HG03565 (cell line): ENCODE measurements around the gene CST6.
"Not testable (repeated sequence)": the region's sequence is repeated elsewhere in the genome, so short reads cannot be mapped to it uniquely, and the experiment has no call there.

ENCODE experiments used
- ATAC-seq: cut with Tn5 transposase; IDR thresholded peaks from one replicate; pipeline ENCODE4 v1.9.1; 2021; ENCODE audit warnings: mild to moderate bottlenecking, moderate library complexity; ENCODE audit not compliant: unreplicated experiment

CST6 gene

DNA sequence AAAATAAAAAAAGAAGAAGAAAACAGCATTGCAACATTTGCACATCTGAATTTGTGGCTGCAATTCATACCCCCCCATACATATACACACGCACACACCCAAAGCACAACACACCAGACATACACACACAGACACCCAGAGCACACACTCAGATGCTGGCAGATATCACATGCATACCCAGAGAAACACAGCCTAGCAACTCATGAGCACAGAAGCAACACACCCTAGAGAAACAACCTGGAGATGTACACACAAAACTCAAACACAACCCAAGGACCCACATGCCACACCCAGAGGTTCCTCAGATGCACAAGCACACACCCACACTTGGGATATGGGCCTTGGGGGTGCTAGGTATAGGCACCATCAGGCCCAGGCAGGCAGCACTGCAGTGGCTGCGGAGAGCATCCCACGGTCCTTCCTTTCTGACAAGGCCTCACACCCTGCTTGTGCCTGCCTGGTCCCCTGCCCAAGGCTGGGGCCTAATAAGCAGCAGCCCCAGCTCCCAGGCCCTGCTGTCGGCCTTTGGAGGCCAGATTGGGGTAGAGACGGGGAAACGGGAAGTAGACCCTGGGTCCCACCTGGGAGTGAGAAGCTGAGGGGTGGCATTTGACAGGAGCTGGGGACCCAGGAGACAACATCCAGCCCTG lies 3.1 kb downstream of the CST6 start:
- no peak for ATAC-seq

DNA sequence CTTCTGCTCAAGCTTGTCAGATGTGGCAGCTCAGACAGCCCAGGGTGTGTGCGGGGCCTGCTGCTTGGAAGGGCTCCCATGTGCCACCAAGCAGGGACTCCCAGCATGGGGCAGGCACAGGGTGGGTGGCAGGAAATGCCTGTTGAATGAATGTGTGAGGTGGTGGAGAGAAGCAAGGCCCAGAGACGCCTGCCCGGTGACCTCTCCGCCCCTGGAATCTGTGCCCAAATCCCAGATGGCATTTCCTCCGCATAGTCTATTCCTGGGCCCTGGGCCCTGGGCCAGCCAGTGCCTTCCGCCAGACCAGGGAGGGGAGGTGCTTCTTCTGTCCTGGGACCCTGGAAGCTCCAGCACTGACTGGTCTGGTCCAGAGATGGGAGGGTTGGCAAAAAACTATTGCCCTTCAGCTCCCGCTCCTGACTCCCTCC lies 3.7 kb downstream of the CST6 start:
- no peak for ATAC-seq

DNA sequence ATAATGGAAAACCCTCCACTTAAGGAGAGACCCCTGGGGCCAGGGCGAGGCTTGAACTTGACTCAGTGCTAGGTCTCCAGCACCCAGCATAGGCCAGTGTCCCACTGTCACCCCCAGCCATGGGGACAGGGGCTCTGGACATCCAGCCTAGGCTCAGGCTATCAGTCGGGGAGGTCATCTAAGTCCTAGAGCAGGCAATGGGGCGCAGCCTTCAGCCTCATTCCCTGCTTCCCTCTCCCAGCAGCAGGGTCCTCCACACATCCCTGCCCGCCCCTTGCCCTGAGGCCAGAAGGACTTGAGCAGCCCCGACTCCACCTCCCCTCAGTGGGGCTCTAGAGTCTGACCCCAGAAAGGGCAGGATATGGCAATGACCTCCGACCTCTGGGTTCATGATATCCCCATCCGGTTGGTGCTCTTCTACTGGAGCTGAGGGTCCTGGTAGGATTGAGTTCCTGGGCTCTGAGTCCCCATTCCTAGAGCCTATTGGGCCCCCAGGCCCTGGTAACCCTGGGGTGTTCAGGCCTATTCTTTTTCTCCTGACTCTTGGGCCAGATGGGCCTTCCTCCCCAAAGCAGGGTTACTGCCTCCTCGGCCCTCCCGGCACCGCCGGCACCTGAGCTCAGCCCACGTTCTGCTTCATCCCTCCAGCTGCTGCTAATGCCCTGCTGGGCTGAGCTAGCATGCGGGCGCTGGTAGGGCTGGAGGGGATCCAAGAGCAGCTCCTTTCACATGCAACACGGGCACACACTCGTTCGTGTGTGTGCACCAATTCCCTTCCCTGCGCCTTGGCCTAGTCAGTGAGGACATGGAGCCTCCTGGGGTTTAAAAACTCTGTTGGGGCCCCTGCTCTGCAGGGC lies 4.4 kb downstream of the CST6 start:
- ATAC-seq = no peak

DNA sequence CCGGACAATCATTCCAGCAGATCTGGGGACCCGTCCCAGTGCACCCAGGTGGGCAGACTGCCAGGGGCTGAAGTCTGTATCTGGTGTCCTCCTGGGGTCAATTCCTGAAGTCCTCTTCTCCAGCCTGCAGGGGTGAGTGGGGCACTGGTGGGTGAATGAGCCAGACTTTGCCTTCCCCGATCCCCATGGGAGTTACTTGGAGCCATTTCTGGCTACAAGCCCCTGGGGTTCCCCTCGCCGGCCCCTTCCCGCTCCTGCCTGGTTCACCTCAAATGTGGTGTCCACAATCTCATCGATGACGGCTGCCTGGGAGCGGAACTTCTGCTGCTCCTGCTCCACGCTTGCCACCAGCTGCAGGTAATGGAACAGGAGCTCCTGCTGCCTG lies 5.0 kb downstream of the CST6 start:
- no peak for ATAC-seq

DNA sequence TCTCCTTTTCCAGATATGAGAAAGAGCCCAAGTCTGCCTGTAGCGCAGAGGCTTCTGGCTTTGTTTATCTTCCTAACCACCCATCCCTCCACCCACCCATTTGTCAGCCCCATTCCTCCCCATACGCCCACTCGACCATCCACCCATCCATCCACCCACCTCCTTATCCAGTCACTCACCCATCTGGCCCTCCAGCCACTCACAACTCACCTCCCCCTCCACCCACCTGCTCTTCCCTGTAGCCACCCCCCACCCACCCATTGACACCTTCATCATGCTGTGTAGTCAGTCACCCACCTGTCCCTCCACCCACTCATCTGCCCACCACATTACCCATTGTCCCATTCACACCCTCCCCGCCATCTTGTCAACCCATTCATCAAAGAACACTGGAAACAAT lies 5.5 kb downstream of the CST6 start:
- ATAC-seq = no peak

DNA sequence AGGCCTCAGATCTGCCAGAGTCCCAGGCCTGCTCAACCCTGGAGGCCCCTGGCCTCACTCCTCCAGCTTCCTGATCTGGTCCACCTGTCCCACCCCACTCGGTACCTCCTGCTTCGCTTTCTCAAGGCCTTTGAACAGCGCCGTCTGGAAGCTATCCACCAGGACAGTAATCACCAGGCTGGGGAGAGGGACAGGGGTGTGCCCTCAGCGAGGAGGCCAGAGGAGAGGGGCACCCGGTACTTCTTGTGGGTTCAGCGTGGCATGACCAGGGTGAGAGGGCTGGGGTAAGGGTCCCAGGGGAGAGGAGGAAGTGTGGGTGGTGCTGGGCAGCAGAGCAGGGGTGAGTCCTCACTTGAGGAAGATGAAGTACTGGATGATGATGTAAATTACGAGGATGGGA lies 8.4 kb downstream of the CST6 start:
- ATAC-seq = no peak

DNA sequence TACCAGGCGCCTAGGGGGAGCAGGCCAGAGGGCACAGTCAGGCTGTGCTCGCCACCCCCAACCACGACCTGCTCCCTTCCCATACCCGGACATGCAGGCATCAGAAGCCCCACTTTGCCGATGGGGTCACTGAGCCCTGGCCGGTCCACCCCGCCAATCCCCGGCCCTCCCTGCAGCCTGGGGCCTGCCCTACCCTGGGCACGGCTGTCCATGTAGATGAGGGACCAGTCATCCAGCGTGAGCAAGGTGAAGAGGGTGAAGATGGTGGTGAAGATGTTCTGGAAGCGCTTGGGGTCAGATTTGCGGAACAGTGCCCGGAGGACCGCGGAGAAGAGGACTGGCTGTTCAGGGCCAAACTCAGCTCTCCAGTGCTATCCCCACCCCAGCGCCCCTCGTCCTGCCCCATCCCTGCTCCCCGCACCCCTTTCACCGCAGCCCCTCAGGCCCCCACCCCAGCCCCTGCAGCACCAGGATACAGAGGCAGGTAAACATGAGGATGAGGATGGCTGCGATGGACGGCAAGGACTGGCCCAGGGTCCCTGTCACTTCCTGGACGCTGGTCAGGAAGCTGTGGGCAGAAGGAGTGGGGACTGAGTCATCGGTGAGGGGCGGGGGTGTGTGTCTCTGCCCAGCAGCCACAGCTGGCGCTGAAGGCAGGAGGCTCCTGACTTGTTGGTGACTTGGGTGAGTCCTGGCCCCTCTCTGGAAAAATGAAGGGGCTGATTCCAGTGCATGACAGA lies 9.0 kb downstream of the CST6 start:
- no peak for ATAC-seq

DNA sequence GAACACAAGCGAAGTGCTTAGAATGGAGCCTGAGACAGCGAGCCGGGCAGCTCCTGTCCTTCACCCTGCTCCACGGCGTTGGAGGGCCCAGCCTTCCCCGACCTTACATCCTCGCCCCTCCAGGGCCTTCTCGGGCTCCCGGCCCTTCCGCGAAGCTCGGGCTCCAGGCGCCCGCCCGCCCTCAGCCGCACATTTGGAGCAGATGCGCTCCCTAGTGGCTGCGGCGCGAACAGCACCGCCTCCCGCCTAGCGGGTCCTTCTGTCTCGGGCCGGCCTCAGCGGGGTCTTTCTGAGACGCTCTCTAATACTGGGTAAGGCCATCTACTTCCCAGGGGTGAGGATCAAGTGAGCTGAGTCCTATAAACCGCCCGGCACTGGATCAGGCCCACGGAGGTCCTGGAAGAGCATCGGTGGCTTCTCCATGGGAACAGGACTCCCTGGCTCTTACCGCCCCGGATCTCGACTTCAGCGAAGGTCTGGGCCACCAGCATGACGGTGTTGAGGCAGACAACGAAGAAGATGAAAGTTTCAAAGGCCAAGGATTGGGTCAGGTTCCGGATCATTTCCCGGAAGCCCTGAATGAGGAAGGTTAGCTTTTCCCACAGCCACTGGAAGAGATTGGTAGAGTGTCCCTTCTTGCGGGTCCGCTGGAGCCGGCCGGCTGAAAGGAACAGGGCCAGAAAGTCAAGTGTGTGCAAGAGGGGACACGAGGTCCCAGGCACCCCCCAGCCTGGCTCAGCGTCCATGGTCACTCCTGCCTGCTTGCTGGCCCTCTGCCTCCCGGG lies 10.8 kb downstream of the CST6 start:
- ATAC-seq = no peak

DNA sequence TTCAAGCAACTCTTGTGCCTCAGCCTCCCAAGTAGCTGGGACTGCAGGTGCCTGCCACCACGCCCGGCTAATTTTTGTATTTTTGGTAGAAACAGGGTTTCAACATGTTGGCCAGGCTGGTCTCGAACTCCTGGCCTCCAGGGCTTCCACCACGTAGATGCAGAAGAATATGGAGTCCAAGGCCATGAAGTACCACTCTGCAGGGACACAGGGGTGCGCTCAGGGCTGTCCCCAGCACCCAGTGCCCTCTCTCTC lies 11.3 kb downstream of the CST6 start:
- ATAC-seq = not testable (repeated sequence)

DNA sequence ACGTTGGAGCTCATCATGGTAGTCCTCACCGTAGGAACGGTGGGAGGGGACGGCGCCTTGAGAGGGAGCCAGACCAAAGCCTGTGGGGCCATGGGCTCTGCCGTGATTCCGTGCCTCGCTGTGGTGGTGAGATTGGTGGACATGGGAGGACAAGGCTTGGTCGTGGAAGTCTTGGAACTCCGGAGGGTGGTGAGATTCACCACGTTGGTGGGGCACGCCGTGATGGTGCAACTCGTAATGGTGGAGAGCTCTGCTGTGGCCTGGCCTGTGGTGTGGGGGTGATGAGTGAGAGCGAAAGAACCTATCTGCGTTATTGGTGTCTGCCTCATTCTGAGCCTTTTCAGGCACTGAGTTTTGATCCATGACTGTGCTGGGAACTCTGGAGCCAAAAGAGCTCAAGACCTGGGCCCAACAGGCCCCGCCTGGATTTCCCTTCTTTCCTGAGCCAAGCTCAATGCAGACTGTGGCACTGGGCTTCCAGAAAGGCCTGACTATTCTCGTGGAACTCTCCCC lies 14.3 kb downstream of the CST6 start, which contains the start of gene CATSPER1:
Gene CATSPER1 (minus strand): TSS at position 463 of the 513 bp plus-strand sequence. CDS start 100 bp downstream, at position 363.
- no peak for ATAC-seq

DNA sequence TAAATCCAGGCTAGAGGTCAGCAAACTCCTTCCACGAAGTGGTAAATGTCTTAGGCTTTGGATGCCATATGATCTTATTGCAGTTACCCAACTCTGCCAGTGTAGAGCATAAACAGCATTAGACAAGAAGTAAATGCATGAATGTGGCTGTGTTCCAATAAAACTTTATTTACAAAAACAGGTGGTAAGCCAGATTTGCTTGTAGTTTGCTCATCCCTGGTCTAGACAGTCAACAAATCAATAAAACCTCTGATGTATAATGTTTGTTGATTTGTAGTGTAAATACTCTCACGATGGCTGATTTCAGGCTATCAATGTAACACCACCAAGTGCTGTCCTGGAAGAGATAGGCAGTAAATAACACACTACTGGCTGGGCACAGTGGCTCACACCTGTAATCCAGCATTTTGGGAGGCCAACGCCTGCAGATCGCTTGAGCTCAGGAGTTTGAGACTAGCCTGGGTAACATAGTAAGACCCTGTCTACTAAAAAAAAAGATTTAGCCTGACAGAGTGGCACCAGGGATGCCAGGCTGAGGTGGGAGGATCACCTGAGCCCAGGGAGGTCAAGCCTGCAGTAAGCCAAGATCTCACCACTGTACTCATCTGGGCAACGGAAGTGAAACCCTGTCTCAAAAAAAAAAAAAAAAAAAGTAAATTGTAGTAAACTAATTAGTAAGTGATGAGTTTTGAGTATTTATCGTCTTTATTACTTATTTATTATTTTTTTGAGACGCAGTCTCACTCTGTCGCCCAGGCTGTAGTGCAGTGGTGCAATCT lies 21.3 kb downstream of the CST6 start:
- no peak for ATAC-seq

DNA sequence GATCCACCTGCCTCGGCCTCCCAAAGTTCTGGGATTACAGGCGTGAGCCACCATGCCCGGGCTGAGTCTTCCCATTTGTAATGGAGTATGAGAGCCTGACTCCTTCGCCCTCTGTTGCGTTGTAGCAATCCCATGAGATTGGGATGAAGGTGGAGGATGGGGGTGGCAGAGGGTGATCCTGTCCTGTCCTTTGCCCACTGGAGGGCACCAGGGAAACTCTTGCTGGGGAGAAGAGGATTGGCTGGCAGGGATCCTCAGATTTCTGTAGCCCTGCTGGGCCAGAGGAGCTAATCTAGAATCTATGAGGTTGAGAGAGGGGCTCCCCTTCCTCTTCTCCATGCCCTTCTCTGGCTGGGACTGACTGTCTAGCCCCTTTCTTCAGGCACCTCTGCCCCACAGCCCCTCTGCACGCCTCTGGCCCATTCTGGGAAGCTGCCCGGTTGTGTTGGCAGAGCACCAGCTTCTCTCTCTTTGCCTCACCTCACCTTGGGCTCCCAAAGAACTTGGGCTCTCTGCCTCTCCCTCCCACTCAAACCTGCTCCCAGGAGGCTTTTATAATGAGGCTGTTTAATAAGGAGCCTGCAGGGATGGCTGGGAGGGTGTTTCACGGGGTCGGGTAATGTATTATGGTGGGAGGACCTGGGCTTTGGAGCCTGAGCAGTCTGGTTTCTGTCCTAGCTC lies 24.0 kb downstream of the CST6 start:
- ATAC-seq = no peak

DNA sequence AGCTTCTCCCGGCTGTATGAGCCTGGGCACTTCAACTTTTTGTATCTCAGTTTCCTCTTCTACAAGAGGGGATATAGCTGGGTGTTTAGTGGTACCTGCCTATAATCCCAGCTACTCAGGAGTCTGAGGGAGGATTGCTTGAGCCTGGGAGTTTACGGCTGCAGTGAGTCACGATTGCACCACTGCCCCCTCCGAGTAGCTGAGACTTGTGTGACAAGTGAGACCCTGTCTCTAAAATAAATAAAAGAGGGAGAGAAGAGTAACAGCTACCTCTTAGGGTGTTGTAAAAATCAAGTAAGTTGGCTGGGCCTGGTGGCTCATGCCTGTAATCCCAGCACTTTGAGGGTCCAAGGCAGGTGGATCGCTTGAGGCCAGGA lies 24.5 kb downstream of the CST6 start:
- no peak for ATAC-seq

DNA sequence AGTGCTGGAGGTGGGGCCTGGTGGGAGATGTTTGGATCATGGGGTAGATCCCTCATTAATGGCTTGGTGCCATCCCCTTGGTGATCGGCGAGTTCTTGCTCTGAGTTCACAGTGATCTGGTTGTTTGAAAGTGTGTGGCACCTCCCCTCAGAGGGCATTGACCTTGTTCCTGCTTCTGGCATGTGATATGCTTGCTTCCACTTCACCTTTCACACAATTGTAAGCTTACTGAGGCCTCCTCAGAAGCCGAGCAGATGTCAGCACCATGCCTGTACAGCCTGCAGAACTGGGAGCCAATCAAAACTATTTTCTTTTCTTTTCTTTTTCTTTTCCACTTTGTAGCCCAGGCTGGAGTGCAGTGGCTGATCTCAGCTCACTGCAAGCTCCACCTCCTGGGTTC lies 25.5 kb downstream of the CST6 start:
- ATAC-seq = no peak

DNA sequence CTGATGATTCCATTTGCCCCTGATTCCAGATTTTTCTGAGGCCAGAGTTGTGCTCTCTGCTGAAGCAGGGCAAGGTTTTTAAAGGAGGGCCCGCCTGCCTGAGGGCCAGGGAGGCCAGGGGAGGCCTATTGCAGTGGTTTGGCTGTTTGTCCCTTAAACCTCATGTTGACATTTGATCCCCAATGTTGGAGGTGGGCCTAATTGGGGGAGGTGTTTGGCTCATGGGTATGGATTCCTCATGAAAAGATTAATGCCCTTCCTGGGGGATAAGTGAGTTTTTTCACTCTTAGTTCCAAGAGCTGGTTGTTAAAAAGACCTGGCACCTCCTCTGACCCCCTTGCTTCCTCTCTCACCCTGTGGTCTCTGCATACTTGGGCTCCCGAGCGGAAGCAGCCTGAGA lies 28.0 kb downstream of the CST6 start:
- ATAC-seq = no peak

DNA sequence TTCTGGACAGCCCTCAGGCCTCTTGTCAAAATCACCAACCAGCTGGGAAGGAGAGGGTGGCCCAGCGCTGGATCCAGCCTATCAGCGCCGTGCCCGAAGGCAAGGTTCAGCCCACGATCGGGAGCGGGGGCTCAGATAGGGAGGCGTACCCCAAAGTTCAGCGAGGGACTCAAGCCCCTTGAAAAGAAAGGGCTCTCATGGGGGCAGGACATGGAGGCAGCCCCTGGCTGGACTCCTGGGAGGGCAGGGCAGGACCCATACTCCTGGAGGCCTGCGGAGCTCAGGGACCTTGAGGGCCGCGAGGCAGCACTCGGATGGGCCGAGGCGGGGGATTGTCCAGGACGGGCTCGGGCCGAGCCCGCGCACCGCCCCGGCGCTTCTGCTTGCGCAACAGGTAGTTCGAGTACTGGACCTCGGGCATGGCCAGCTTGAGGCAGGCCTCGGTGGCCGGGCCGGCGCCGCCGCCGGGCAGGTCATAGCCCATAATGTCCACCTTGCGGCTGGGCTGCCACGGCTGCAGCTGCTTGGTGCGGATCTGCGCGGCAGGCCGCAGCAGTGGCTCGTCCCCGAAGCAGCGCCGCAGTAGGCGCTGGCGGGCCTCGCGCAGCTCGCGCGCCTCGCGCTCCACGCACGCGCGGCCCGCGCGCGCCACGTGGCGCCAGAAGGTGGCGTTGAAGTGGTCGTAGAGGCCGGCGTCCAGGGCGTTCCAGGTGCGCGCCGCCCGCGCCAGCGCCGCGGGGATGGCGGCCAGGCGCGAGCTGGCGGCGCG lies 30.6 kb downstream of the CST6 start:
- ATAC-seq = no peak

DNA sequence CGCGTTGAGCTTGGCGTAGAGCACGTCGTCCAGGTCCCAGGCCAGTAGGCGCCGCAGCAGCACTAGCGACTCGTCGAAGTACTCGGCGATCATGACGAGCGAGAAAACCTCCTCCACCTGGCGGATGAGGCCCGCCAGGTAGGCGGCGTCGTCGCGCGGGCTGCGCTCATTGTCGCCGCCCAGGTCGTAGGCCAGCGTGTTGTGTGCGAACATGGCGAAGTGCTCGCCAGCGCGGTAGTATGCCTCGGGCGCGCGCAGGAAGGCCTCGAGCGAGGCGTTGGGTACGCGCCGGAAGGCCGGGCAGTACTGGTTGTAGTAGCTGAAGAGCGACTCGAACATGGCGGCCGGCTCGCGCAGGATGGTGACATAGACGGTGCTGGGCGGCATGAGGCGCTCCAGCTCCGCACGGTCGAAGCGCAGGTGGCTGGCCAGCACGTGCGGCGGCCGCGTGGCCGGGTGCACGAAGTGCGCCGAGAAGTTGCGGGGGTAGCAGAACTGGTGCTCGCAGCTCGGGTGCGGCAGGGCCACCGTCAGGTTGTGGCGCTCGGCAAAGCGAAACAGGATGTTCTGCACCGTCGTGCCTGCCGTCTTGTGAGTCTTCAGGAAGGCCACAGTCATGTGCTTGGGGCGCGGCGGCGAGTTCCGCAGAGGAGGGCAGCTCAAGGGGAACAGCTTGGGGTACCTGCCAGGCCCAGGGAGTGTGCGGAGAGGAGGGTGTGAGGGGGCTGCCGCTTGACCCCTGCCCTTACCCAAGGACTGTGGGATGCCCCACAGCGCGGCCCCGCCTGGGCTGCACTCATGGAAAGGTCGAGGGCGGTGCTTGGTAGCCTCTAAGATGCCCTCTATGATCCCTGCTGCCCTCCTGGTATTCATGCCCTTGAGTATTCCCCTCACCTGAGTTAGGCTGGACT lies 31.4 kb downstream of the CST6 start:
- no peak for ATAC-seq

DNA sequence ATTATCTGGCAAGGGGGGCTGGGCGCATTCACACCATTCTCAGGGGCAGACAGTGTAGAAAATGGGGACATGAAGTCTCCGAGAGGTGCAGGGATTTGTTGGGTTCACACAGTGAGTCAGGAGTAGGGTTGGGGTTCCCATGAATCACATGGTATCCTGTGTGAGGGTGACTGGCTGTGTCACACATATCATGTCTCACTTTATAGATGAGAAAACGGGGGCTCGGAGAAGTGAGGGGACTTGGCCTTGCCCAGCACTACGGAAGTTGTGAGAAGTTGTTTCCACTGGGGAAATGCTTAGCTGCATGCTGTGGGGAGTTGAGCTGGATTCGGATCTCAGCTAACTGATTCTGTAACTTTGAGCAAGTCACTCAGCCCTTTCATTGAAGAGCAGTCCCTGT lies 32.9 kb downstream of the CST6 start:
- no peak for ATAC-seq
